Kidney glomerular epithelial cell (primary cell): ENCODE data around the gene PRRT1.
"Not testable (repeated sequence)": the region's sequence is repeated elsewhere in the genome, so short reads cannot be mapped to it uniquely, and the experiment has no call there.

Experiments
- DNase-seq: peaks from one replicate; lab custom pipeline; 2025; lab: John Stamatoyannopoulos, UW

PRRT1 gene

GRCh38 chr6:32149932-32150870 is 1.5 kb downstream of the PRRT1 start:
- DNase-seq = no peak

DNA sequence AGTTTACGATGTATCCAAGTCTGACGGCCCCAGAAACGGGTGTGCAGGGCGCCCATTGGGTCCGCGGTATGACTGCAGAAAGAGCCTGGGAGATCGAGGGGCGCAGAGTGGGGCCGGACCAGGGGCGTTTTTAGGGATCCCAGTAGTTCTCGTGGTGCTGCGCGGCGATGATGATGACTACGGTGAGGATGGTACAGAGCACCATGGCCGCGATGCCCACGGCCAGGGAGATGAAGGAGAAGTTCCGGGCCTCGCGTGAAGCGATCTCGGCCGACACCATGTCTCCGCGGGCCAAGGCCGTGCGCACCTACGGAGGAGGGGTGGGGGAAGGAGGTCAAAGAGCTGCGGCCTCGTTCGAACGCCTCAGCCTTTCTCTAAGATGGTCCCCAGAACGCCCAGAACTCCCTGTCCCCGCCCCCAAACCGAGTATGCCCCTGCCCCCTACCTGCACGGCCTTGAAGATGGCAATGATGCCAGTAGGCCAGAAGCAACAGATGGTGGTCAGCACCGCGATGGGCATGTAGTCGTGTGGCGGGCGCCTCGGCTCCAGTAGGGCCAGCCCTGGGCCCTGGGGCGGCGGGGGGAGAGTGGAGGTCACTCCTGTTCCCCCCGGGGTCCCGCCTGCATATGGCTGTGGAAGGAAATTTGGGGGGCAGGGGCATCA is 2.5 kb downstream of the PRRT1 start:
- no peak for DNase-seq

DNA sequence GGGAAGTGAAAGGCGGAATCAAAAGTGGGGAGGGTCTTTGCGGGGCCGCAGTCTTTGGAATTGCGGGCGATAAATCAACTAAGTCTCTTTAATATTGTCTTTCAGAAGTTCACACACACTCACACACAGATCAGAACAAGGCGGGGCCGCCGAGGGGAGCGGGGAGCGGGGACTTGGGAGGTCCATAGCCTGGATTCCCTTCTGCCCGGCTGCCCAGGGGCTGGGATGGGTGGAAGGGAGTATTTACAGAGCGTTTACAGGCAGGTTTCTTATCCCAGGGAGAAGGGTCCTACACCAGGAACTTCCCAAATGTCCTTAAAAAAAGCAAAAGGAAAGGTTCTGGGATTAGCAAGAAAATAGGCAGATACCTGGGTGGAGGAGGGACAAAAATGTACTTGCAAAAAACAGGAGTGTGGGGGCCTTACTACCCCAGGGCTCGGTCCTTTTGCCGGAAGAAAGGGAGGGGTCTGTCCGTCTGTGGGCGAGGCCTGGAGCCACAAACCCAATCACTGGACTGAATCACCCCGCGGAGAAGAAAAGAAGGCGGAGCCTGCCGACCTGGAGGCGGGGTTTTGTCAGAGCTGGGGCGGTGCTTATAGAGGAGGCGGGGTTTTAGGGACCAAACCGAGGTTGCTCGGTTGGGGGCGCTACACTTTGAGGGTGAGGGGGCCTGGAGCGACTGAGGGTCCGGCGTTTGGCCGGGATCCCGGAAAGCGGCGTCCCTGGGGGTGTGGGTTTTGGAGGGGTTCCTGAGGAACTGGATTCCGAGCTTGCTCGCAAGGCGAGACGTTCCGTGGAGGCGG is 3.2 kb downstream of the PRRT1 start:
- no peak for DNase-seq

- DNase-seq = no peak
Measured at GRCh38 chr6:32147401-32148132, 4.2 kb downstream of the PRRT1 start.

GRCh38 chr6:32146687-32147086 is 5.1 kb downstream of the PRRT1 start:
- no peak for DNase-seq

- DNase-seq = no peak
Measured at GRCh38 chr6:32146287-32146686, 5.5 kb downstream of the PRRT1 start.

GRCh38 chr6:32144238-32144637 is 7.5 kb downstream of the PRRT1 start:
- DNase-seq = not testable (repeated sequence)

DNA sequence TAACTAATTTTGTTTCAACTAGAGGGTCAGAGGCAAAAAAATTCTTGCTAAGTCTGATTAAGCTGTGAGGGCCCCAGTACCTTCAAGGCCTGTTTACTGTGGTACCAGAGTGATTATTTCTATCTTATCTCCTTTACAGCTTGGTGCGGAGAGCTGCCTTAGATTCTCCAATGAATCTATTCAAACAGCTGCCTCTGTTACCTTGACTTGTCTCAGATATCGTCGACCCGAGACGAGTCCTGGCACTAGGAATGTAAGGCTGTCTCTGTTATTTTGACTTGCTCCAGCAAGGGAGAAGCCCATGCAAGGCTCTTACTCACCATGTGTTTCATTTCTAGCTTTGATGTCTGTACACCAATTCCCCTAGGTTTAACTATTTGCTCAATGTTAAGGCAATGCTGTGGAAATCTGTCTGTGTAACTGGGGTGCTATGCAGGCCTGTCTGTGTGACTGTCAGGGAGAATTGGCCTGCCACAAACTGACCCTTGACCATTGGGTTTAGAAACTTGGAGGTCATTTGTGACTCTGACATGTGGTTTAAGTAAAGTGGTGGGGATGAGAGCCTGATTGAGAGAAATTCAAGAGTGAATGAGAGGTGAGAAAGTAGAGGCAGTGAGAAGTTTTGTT is 11.2 kb downstream of the PRRT1 start:
- no peak for DNase-seq

- DNase-seq = no peak
Measured at GRCh38 chr6:32139590-32139989, 12.1 kb downstream of the PRRT1 start.

GRCh38 chr6:32137454-32137853 is 14.3 kb downstream of the PRRT1 start:
- DNase-seq = no peak

- no peak for DNase-seq
Measured at GRCh38 chr6:32133786-32134185, 18.0 kb downstream of the PRRT1 start.

DNA sequence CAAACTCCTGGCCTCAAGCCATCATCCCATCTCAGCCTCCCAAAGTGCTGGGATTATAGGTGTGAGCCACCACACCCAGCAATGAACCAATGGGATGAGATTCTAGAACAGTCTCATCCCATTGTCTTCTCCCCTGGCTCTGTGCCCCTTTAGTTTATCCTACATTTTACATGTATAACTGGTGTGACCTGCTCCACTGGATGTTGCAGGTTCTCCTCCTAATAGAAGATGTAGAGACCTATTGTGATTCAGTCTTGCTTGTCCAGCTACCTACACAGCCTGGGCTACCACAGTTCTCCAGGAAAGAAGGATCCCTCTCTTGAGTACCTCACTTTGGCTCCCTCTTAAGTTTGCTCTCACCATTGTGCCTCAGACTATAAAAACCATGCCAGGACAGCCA is 19.6 kb downstream of the PRRT1 start:
- no peak for DNase-seq

GRCh38 chr6:32131439-32131948 is 20.2 kb downstream of the PRRT1 start:
- DNase-seq = no peak

DNA sequence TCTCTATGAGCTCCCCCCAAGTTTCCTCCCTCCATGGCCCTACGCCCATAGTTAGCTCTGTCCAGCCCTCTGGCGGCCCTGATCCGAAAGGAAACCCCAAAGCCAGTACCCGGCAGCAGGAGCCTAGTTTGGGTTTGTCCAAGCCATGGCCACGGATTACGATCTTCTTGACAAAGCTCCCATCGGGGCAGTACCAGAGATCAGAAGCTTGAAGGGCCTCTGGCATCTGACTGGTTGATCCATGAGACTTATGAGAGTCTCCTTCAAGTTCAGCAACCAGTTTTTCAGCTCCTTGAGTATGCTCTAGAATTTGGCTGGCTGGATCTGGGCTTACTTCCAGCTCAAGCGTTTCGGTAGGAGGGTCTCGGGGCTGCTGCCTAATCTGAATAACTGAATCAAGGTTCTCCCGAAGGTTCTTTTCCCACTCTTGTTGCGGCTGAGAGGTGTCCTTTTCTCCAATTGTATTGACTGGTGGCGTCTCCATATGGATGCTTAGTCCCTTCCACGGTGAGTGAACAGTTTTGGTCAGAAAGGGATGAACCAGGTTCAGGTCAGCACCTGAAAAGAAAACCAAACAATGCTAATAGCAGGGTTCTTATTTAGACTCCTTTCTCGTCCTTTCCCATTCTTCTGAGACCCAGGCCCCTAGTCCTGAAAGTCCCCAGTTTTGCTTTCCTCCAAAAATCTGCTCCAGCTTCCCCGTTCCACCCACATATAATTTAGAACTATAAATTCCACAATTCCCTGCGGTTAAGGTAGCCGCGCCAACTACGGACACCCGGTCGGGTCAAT is 22.2 kb downstream of the PRRT1 start:
- DNase-seq = no peak

- no peak for DNase-seq
Measured at GRCh38 chr6:32128751-32129296, 22.9 kb downstream of the PRRT1 start.

DNA sequence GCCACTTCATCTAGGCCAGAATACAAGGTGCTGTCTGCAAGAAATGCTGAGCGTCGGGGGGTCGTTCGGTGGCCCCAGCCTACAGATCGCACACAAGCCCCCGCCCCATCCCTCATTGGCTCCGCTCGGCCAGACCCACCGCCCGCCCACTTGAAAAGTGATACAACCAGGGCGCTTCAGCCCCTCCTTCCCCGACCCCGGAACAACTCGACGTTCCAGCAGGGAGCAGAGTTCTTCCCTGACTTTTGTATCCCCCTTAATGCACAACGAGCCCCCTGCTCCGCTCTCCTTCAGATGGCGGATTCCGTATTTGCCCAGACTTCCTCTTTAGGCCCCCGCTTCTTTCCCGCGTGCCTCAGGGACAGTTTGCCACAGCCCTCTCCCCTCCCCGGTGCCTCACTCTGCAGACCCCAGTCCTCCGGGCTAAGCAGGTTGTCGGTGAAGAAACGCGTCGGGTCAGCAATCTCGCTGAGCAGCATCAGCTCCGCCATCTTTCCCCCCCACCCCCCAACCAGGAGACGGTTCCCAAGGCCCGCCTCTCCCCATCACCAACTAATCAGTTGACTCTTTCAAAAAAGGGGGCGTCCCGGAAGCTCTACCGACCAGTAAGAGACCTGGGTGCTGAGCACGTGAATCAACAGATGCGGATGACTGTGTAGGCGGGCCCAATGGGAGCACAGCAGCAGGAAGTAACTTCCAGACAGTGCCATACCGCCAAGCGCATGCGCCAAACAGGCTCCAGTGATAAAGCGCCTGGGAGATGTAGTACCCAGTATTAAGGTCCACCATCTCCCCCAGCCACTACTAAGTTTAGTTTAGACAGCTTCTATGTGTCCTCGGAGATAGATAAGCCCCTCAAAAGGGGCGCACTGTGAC is 23.8 kb downstream of the PRRT1 start, which contains the start of gene ATF6B:
Gene ATF6B, minus strand, starts transcription at position 530 of the 876 bp plus-strand sequence. Its CDS starts 39 bp downstream, at position 491.
- DNase-seq = peak; percentile 100

DNA sequence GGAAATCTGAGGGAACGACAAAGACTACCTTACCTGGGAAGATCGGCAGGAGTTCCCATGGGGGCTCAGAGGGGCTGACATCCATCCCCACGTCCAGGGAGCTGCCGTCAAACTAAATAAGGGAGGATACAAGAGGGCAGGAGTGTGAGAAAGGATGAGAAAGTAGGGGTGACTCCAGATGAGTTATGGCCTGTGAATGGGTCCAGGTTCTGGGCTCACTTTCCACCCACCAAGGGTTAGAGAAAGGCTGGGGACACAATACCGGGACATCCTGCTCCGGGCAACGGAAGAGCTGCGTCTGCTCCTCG is 24.4 kb downstream of the PRRT1 start:
- no peak for DNase-seq

DNA sequence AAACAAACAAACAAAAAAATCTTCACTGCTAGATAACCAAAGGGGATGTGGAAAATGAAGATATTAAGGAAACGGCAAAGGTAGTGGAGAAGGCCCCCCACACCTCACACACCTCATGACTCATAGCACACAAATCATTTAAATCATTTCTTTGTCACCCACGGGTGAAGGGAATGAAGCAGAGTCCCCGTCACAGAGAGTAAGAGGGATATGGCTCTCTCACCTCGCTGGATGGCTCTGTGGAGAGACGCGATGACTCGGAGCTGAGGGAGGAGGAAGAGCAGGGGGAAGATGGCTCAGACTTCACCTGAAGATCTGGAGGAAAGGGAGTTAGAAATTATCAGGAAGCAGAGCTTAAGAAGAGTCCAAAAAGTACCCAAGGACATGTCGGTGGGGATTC is 24.9 kb downstream of the PRRT1 start:
- no peak for DNase-seq

DNA sequence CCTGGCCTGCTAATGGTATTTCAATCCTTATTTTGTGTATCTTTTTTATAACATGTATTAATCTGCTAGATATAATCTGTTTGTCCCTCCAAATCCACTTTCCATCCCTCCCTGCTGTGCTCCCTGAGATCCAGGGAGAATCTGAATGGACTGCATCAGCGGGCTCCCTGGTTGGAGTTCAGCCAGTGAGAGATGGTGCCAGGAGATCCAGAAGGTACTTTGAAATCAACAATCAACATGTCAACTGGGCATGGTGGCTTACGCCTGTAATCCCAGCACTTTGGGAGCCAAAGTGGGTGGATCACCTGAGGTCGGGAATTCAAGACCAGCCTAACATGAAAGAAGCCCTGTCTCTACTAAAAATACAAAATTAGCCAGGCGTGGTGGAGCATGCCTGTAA is 28.1 kb downstream of the PRRT1 start:
- no peak for DNase-seq
